HG02798 (cell line): ENCODE data around the gene P4HTM.
"Not testable (repeated sequence)": the region's sequence is repeated elsewhere in the genome, so short reads cannot be mapped to it uniquely, and the experiment has no call there.

Experiments used
- ATAC-seq: cut with Tn5 transposase; IDR thresholded peaks from one replicate; pipeline ENCODE4 v1.9.1; 2021; ENCODE audit warnings: mild to moderate bottlenecking; ENCODE audit not compliant: unreplicated experiment, poor library complexity

P4HTM gene

GRCh38 chr3:49007068-49007770 lies 17.2 kb downstream of the P4HTM start, which contains the start of gene WDR6:
Gene WDR6 (plus strand): TSS chr3:49007391. CDS start chr3:49007432, 41 bp downstream.
- ATAC-seq, result peak; percentile 92

DNA sequence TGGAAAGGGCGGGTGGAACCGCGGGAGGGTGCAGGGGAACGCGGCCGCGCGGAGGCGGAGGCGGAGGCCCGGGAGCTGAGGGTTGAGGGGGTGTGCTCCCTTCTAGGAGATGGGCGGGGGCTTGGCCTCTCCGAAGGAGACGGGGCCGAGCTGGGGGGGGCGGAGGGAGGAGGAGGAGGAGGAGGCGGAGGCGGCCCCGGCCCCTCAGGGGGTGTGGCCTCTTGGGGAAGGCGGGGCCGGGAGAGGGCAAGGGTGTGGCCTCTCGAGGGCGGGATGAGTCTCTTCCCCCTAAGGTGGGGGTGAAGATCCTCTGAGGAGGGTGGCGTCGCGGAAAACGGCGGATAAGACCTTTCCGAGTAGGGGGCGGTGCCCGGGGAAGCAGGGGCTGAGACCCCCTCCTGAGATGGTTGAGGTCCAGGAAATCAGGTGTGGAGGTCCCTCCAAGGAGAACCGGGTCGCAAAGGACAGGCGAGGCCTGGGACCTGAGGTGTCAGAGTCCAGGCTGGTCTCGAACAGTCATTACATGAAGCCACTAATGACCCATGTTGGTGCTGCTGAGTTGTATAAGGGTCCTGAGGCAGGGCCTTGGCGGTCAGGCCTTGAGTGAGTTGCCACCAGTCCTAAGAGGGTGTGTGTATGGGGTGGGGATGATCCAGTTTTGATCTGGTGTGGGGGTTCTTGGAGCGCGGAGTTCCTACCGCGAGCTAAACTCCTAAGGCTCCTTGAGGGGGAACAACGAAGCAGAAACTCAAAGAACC lies 17.9 kb downstream of the P4HTM start:
- peak; percentile 40 for ATAC-seq

GRCh38 chr3:49008627-49009026 lies 18.6 kb downstream of the P4HTM start:
- not testable (repeated sequence) for ATAC-seq

DNA sequence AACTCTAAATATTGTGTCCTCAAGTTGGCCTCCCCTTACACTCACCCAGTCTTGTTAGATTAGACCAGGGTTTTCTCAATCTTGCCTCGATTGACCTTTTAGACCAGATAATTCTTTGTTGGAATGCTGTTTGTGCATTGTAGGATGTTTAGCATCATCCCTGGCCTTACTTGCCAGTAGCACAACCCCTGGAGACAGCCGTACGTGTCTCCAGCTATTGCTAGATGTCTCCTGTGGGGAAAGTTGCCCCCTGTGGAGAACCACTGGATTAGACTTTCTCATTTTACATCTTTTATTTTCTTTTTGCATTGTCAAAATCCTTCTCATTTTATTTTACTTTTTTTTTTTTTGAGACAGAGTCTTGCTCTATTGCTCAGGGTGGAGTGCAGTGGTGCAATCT lies 19.4 kb downstream of the P4HTM start:
- ATAC-seq, result no peak

DNA sequence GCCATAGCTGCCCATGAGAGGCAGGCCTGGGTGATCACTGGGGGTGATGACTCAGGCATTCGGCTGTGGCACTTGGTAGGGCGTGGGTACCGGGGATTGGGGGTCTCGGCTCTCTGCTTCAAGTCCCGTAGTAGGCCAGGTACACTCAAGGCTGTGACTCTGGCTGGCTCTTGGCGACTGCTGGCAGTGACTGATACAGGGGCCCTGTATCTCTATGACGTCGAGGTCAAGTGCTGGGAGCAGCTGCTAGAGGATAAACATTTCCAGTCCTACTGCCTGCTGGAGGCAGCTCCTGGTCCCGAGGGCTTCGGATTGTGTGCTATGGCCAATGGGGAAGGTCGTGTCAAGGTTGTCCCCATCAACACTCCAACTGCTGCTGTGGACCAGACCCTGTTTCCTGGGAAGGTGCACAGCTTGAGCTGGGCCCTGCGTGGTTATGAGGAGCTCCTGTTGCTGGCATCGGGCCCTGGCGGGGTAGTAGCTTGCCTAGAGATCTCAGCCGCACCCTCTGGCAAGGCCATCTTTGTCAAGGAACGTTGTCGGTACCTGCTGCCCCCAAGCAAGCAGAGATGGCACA lies 22.5 kb downstream of the P4HTM start:
- ATAC-seq, result no peak

- no peak for ATAC-seq
These were observed 23.2 kb downstream of the P4HTM start for GRCh38 chr3:49013113-49013737.

DNA sequence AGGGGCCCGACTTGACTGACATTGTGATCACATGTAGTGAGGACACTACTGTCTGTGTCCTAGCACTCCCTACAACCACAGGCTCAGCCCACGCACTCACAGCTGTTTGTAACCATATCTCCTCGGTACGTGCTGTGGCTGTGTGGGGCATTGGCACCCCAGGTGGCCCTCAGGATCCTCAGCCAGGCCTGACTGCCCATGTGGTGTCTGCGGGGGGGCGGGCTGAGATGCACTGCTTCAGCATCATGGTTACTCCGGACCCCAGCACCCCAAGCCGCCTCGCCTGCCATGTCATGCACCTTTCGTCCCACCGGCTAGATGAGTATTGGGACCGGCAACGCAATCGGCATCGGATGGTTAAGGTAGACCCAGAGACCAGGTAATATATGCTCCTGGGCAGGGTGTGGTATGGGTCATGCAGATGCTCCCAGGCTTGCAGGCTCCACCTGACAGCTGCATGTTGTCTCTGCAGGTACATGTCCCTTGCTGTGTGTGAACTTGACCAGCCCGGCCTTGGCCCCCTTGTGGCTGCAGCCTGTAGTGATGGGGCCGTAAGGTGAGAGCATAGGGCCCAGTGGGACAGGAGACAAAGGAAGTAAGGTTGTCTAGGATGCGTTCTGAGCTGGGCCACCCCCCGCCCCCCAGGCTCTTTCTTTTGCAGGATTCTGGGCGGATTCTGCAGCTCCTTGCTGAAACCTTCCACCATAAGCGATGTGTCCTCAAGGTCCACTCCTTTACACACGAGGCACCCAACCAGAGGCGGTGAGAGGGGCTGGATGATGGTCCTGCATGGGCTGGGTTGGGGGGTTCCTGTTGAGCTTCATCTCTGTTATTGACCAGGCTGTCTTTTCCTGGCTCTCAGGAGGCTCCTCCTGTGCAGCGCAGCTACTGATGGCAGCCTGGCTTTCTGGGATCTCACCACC lies 24.0 kb downstream of the P4HTM start:
- ATAC-seq, result no peak

DNA sequence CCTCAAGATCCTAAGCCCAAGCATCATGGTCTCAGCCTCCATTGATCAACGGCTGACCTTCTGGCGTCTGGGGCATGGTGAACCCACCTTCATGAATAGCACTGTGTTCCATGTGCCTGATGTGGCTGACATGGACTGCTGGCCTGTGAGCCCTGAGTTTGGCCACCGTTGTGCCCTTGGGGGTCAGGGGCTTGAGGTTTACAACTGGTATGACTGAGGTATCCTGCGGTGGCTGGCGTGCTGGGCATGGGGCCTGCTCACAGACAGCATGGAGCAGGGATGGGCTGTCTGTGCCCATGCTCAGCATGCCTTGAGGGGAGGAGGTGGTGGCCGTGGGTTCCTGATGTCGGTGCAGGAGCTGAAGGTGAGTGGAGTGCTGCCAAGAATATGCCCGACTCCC lies 25.0 kb downstream of the P4HTM start:
- ATAC-seq, result no peak

DNA sequence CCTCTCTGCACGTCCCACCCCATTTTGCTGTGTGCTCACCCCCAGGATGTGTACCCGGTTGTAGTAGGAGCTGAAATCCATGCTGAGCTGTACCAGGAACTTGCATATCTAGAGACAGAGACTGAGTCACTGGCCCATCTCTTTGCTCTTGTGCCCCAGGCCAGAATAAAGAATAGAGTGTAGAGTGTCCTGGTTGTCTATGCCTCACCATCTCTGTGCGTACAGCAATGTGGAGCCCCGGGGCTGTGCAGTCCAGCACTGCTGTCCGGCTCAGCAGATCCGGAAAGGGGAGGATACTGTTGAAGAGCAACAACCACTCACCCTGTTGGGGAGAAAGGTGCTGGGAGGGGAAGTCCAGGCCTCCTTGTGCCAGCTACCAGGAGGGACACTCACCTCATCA lies 25.7 kb downstream of the P4HTM start:
- no peak for ATAC-seq

DNA sequence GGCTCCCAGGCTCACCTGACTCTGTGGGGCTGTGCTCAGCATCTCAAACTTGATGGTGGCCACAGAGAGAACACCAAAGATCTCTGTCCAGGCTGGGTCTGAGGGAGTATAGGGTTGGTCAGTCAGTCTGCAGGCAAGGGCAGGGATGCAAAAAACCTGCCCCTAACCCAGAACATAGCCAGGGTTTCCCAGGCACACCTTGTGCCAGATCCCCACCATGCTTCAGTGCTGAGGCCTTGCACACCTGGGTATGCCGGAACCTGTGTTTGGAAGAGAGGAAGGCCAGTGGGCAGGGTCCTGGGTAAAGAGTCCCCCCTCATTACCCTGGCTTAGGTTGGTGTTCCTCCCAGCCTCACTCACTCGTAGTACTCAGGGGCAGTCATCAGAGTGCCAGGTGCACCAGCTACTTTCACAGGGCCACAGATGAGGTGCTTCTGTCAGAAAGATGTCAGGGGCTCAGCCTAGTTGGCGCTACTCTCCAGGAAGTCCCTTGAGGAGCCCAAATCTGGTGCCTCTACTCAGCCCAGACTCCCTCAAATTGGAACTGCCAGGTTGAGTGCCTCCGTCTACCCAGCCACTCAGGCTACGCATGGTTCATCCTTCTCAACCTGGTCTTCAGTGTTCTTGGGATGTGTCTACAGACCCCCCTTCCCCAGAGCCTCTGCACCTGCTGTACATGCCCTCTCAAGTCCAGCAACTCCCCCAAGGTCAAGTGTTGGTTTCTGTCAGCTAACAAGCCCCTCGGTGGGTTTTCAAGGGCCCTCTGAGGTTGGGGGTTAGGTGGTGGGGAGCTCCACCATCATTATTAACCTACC lies 26.6 kb downstream of the P4HTM start:
- ATAC-seq, result no peak

DNA sequence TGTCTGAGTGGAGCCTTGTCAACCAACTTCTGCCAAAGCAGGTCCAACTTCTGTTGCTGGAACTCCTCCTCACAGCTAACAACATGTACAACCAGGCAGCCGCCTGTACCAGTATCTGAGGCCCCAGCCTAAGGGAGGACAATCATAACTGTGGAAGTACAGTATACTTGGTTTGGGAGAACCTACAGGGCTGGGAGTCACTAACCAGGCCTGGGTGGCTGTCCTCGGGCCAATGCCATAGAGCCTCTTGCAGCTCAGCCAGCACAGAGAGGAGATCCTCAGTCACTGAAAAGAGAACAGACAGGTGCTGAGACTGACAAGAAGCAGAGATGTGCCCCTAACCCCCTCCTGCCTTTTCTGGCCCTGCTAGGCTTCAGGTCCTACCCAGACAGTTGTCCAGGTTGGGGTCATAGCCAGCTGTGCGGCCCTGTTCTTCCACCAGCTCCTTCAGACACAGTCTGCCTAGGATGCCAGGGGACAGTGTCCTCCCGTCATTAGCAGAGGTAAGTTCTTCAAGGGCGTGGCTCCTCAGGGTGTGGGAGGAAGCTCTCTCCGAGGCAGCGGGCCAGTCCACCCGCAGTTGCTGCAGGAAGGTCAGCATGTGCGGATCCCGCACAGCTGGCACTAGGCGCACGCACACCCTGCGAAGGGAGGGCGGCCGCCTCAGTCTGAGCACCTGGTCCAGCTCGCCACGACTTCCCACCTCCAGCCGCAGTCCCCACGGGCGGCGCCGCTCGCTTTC lies 27.4 kb downstream of the P4HTM start:
- ATAC-seq, result no peak

- no peak for ATAC-seq
These were observed 28.1 kb downstream of the P4HTM start, which contains the start of gene DALRD3 for GRCh38 chr3:49017971-49018706. Gene DALRD3 (minus strand): TSS chr3:49018580. CDS start chr3:49018564, 16 bp downstream.

DNA sequence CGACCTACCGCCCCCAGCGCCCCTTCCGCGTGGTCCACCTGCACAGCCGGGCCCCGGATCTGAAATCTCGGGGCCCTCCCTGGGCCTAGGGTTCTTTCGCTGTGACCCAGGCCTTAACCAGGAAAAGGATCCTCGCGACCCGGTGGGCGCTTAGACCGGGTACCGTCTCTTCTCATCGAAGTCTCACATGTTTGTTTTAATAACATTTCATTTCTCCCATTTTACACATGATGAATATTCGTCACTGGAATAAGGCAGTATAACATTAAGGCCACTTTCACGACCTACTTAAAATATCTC lies 28.6 kb downstream of the P4HTM start:
- no peak for ATAC-seq

- ATAC-seq, result no peak
These were observed 29.9 kb downstream of the P4HTM start for GRCh38 chr3:49019941-49020329.

DNA sequence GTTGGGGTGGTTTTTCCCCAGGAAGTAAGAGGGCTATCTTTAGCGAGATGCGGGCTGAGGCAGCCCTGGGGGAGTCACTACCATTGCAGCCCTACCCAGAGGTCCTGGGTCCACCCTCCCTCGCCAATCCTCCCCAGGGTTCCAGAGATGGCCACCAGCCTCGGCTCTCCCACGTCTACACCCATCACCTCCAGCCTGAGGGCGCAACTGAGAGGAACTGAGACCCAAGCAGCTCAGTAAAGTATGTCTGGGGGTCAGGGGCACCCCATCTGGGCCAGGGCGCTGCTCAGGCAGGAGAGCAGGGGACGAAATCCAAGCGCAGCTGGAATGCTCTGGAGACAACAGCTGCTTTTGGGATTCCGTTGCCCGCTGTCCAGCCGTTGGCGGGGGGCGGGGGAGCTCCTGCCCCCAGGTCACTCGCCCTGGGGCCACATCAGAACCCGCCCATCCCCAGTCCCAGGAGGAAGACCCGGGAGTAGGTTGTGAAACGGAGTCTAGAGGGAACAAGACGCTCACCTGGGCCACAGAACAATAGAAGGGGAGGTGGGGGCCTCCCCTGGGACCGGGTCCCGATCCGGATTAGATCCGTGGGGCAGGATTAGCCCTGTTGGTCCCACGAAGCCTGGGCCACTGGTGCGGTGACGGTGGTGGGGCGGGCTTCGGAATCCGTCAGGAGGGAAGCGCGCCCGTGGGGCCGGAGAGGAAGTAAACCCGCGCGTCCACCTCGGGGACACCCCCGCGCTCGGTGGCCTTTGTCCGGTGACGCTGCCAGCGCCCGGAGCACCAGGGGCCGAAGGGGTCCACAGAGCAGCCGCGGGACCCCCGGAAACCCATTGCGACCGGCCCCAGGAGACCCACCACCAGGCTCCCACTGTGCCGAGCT lies 30.5 kb downstream of the P4HTM start:
- ATAC-seq, result no peak

DNA sequence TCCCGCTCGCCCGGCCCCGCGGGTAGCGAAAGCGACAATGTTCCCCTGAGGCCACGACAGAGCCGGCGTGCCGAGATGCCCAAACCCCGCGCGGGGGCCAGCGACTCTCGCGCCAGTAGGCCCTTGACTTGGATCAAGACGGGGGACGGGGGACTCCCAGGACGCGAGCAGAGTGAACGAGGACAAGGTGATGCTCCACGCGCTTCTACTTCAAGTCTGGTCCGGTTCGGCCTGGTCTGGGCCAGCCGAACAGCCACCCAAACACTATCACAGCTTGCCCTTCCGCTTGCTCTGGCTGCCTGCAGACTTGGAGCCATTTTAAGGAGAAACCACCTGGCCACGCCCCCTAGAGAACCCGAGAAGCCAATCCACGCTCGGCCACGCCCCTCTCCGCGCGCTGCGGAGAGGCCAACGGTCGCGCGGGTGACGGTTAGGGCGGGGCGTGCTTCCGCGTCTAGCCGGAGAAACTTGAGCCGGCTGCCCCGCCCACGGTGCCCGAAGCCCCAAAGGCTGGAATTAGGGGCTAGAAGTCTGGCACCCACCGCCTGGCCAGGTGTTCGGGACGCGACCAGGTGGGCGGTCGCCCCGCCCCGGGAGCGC lies 31.3 kb downstream of the P4HTM start:
- ATAC-seq, result peak; percentile 59
